Right ventricle myocardium superior (tissue), 1 donor: Measurements from ENCODE around the gene LCE6A. TPM values are rescaled to one million over a fixed set of nuclear protein-coding genes. Genes with fewer than 3 reads are reported as not detected.

ENCODE experiments used
- total RNA-seq: library from RNA; stranded (reverse); fragmentation: NEBNext Ultra II Directional; extraction: Animal tissue kit (Norgen Biotek cat#: 25700); gene quantifications from one replicate; pipeline ENCODE4 v1.2.1, GENCODE V29; 2021
- donor health status: DM: no; HTN: yes; CAD: no; lungs with severe emphysema.

LCE6A gene
- total RNA-seq, 1 donor from 2014 or later = not detected

Other genes with a start within 250 kb of the LCE6A start
- not detected for gene LCE3C, start 242.6 kb upstream of the LCE6A start, total RNA-seq
- not detected for gene LCE3B, start 229.0 kb upstream of the LCE6A start, total RNA-seq
- not detected for gene LCE3A, start 219.8 kb upstream of the LCE6A start, total RNA-seq
- not detected for gene LCE2D, start 179.5 kb upstream of the LCE6A start, total RNA-seq
- gene LCE2C, start 167.6 kb upstream of the LCE6A start, total RNA-seq = not detected
- gene LCE2B, start 156.7 kb upstream of the LCE6A start, total RNA-seq = not detected
- gene LCE2A, start 144.5 kb upstream of the LCE6A start, total RNA-seq = not detected
- gene LCE4A, start 134.7 kb upstream of the LCE6A start, total RNA-seq = not detected
- not detected for gene KPRP, start 84.8 kb upstream of the LCE6A start, total RNA-seq
- not detected for gene LCE1F, start 67.7 kb upstream of the LCE6A start, total RNA-seq
- gene LCE1E, start 56.6 kb upstream of the LCE6A start, total RNA-seq = not detected
- gene LCE1D, start 46.1 kb upstream of the LCE6A start, total RNA-seq = not detected
- gene LCE1C, start 36.2 kb upstream of the LCE6A start, total RNA-seq = not detected
- gene LCE1B, start 30.9 kb upstream of the LCE6A start, total RNA-seq = not detected
- not detected for gene LCE1A, start 15.4 kb upstream of the LCE6A start, total RNA-seq
- gene LCE7A, start 17.1 kb downstream of the LCE6A start, total RNA-seq = not detected
- not detected for gene SMCP, start 35.5 kb downstream of the LCE6A start, total RNA-seq
- gene IVL, start 65.7 kb downstream of the LCE6A start, total RNA-seq = not detected
- gene SPRR5, start 104.3 kb downstream of the LCE6A start, total RNA-seq = not detected
- gene SPRR4, start 127.8 kb downstream of the LCE6A start, total RNA-seq = not detected
- gene SPRR1A, start 141.2 kb downstream of the LCE6A start, total RNA-seq = not detected
- not detected for gene SPRR3, start 158.9 kb downstream of the LCE6A start, total RNA-seq
- not detected for gene SPRR1B, start 188.3 kb downstream of the LCE6A start, total RNA-seq
- gene SPRR2D, start 198.3 kb downstream of the LCE6A start, total RNA-seq = not detected
- gene SPRR2A, start 214.7 kb downstream of the LCE6A start, total RNA-seq = not detected
- not detected for gene SPRR2B, start 228.8 kb downstream of the LCE6A start, total RNA-seq